ENCODE measurements around the gene RERG.

- TF ChIP-seq, protein P1, sequence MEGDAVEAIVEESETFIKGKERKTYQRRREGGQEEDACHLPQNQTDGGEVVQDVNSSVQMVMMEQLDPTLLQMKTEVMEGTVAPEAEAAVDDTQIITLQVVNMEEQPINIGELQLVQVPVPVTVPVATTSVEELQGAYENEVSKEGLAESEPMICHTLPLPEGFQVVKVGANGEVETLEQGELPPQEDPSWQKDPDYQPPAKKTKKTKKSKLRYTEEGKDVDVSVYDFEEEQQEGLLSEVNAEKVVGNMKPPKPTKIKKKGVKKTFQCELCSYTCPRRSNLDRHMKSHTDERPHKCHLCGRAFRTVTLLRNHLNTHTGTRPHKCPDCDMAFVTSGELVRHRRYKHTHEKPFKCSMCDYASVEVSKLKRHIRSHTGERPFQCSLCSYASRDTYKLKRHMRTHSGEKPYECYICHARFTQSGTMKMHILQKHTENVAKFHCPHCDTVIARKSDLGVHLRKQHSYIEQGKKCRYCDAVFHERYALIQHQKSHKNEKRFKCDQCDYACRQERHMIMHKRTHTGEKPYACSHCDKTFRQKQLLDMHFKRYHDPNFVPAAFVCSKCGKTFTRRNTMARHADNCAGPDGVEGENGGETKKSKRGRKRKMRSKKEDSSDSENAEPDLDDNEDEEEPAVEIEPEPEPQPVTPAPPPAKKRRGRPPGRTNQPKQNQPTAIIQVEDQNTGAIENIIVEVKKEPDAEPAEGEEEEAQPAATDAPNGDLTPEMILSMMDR (IDR thresholded peaks at IDR 0.05; ENCODE audit: poor library complexity, severe bottlenecking): no peak
- TF ChIP-seq RAD21 (conservative IDR thresholded peaks at IDR 0.05) (no peak), REST (IDR thresholded peaks at IDR 0.05; ENCODE audit: borderline replicate concordance) (no peak), POLR2AphosphoS5 (IDR thresholded peaks at IDR 0.05) (no peak), MXI1 (conservative IDR thresholded peaks at IDR 0.05; ENCODE audit: poor library complexity, severe bottlenecking) (no peak), EZH2 (IDR thresholded peaks at IDR 0.05; ENCODE audit: borderline replicate concordance, insufficient read depth, low read length, poor library complexity, severe bottlenecking) (no peak), EP300 (conservative IDR thresholded peaks at IDR 0.05; ENCODE audit: poor library complexity, severe bottlenecking) (no peak), TAF1 (IDR thresholded peaks at IDR 0.05; ENCODE audit: low read depth) (no peak), SMC3 (conservative IDR thresholded peaks at IDR 0.05; ENCODE audit: poor library complexity) (no peak)
Measured at GRCh38 chr12:15179672-15180071, 41.5 kb downstream of the RERG start.

Data from neural cell (in vitro differentiated cells).